Prostate gland (tissue), 2 donors: ENCODE data around the gene SIGLEC6. TPM values are rescaled to one million over a fixed set of nuclear protein-coding genes. Genes with fewer than 3 reads are reported as not detected.

Experiments used
- DNase-seq: peaks from one replicate; pipeline ENCODE4 v3.0.0-alpha.2; 2019; ENCODE audit warnings: low spot score
- H3K27ac ChIP-seq, 2 donors: fragments of 200-600 bp; sonication (generic); 2 replicates each; pipeline ENCODE4 v1.5.1; 2017 to 2019
- H3K27me3 ChIP-seq: fragments of 200-600 bp; sonication (generic); replicated peaks from 2 replicates; pipeline ENCODE4 v1.5.1; 2019; ENCODE audit not compliant: insufficient read depth
- H3K36me3 ChIP-seq, 2 donors: fragments of 200-600 bp; sonication (generic); 1 replicate in 1 of 2; 2 replicates in 1 of 2; pipeline versions ENCODE4 v1.5.1 to v1.8.1; 2017 to 2019
- H3K4me1 ChIP-seq: fragments of 200-600 bp; sonication (generic); replicated peaks from 2 replicates; pipeline ENCODE4 v1.5.1; 2019
- H3K4me3 ChIP-seq, 2 donors: fragments of 200-600 bp; sonication (generic); 2 replicates each; pipeline ENCODE4 v1.5.1; 2017 to 2019
- H3K9me3 ChIP-seq: fragments of 200-600 bp; sonication (generic); 2 replicates; pipeline ENCODE4 v1.5.1; 2017
- CTCF ChIP-seq, 4 experiments: fragments of 200-600 bp in 2 of 4; fragments of 450-650 bp in 2 of 4; sonication (generic) in 2 of 4; IDR thresholded peaks; 1 replicate in 3 of 4; 2 replicates in 1 of 4; pipeline ENCODE4 v1.5.1; 2016 to 2019; ENCODE audit warnings: antibody characterized with exemption in 4 of 4, mild to moderate bottlenecking in 2 of 4, moderate library complexity in 2 of 4
- POLR2A ChIP-seq: fragments of 450-650 bp; IDR thresholded peaks from one replicate; pipeline ENCODE4 v1.6.1; 2016; ENCODE audit warnings: antibody characterized with exemption, mild to moderate bottlenecking
- POLR2AphosphoS5 ChIP-seq: sonication (generic); formaldehyde crosslinking; IDR thresholded peaks from one replicate; pipeline ENCODE4 v1.6.1; 2017; ENCODE audit warnings: antibody characterized with exemption
- WGBS: methylation state at CpG from one replicate; pipeline ENCODE4 v1.1.5; 2018; 5-methylcytosine and 5-hydroxymethylcytosine counted together
- intact Hi-C: fragments of 100-400 bp; cut with DNase I; formaldehyde crosslinking; loops from one replicate; pipeline ENCODE4 v1.14.2; 2022
- total RNA-seq, 2 donors: library from RNA; depleted of rRNA; stranded (reverse); fragments of >200 nt; gene quantifications; one replicate each; pipeline ENCODE4 v1.1.0, GENCODE V29; 2016

The SIGLEC6 gene
- under 1 TPM in 1 of 2 donors, not detected in 1; 0.68 TPM for total RNA-seq

GRCh38 chr19:51531349-51532315 is at the start of gene SIGLEC6:
Gene SIGLEC6 (minus strand): TSS chr19:51531670. CDS start chr19:51531648, 22 bp downstream.
- H3K27me3 ChIP-seq, result peaks cover 5% of the 10 kb centered on the region
- 29% methylated on average over 25 of the region's 25 CpGs for WGBS
- intact Hi-C loops, result no loop called here
- H3K4me3 ChIP-seq, result no peak within 1 kb of the TSS
- no peak for TF ChIP-seq POLR2A
- no peaks in the 10 kb centered on the region for H3K9me3 ChIP-seq
- no peaks in the 10 kb centered on the region for H3K4me1 ChIP-seq
- no peak for DNase-seq
- H3K36me3 ChIP-seq, result no peaks in the 10 kb centered on the region
- H3K27ac ChIP-seq, result no peak within 1 kb of the TSS

GRCh38 chr19:51576850-51577249 is 45.4 kb upstream of the SIGLEC6 start:
- Histone ChIP-seq H3K27ac (no peak overlapping the region), H3K9me3 (no peaks in the 10 kb centered on the region), H3K4me1 (no peaks in the 10 kb centered on the region), H3K27me3 (no peaks in the 10 kb centered on the region), H3K4me3 (no peak overlapping the region), H3K36me3 (peaks cover 0 to 6% of the 10 kb centered on the region in 2 donors)
- 94% methylated on average over 6 of the region's 6 CpGs for WGBS
- intact Hi-C loops, result no loop called here
- DNase-seq, result no peak
- TF ChIP-seq CTCF (IDR thresholded peaks at IDR 0.05) (no peak), POLR2AphosphoS5 (no peak), POLR2A (no peak)

GRCh38 chr19:51573331-51573730 is 41.9 kb upstream of the SIGLEC6 start:
- Histone ChIP-seq H3K4me1 (no peaks in the 10 kb centered on the region), H3K27ac (no peak overlapping the region), H3K9me3 (no peaks in the 10 kb centered on the region), H3K36me3 (no peaks in the 10 kb centered on the region), H3K4me3 (no peak overlapping the region), H3K27me3 (no peaks in the 10 kb centered on the region)
- TF ChIP-seq POLR2A (no peak), CTCF (IDR thresholded peaks at IDR 0.05) (no peak), POLR2AphosphoS5 (no peak)
- 95% methylated on average over 3 of the region's 3 CpGs for WGBS
- intact Hi-C loops, result loop anchor here (5.0 kb wide), 1 partner anchor 236 kb away; no protein-coding TSS in a partner anchor
- no peak for DNase-seq

- no peaks in the 10 kb centered on the region for H3K4me1 ChIP-seq
- H3K36me3 ChIP-seq, result no peaks in the 10 kb centered on the region
- no peaks in the 10 kb centered on the region for H3K9me3 ChIP-seq
- no peaks in the 10 kb centered on the region for H3K27me3 ChIP-seq
- no peak overlapping the region for H3K4me3 ChIP-seq
- intact Hi-C loops, result loop anchor here (5.0 kb wide), 1 partner anchor 236 kb away; no protein-coding TSS in a partner anchor
- H3K27ac ChIP-seq, result no peak overlapping the region
- no peak for DNase-seq
- 69% methylated on average over 4 of the region's 4 CpGs for WGBS
- TF ChIP-seq CTCF (IDR thresholded peaks at IDR 0.05) (no peak), POLR2A (no peak), POLR2AphosphoS5 (no peak)
These were observed 41.4 kb upstream of the SIGLEC6 start for GRCh38 chr19:51572908-51573307.

GRCh38 chr19:51572410-51572809 is 40.9 kb upstream of the SIGLEC6 start:
- 73% methylated on average over 3 of the region's 3 CpGs for WGBS
- Histone ChIP-seq H3K4me3 (no peak overlapping the region), H3K27ac (no peak overlapping the region), H3K27me3 (no peaks in the 10 kb centered on the region), H3K4me1 (no peaks in the 10 kb centered on the region), H3K9me3 (no peaks in the 10 kb centered on the region), H3K36me3 (no peaks in the 10 kb centered on the region)
- intact Hi-C loops, result loop anchor here (5.0 kb wide), 1 partner anchor 235 kb away; no protein-coding TSS in a partner anchor
- TF ChIP-seq POLR2AphosphoS5 (no peak), POLR2A (no peak), CTCF (IDR thresholded peaks at IDR 0.05) (no peak)
- DNase-seq, result no peak
